ENCODE results near the gene CLEC17A. TPM values are rescaled to one million over a fixed set of nuclear protein-coding genes. Genes with fewer than 3 reads are reported as not detected.

CLEC17A gene
- total and polyA plus RNA-seq, 2 of the 8 experiments (the other 6 are each of a cell fraction or from before 2014, with no cell fraction given): not detected

DNA sequence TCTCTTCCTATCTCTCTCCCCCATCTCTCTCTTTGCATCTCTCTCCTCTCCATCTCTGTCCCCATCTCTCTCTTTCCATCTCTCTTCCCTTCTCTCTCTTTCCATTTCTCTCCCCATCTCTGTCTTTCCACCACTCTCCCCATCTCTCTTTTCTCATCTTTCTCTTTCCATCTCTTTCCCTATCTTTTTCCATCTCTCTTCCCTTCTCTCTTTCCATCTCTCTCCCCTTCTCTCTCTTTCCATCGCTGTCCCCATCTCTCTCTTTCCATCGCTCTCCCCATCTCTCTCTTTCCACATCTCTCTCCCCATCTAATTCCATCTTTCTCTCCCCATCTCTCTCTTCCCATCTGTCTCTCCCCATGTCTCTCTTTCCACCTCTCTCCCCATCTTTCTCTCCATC is 67.3 kb downstream of the CLEC17A start:
- no peak overlapping the region for H3K9ac ChIP-seq (replicated peaks in 1 of 4; ENCODE audit: extremely low read depth in 1 of 4, low read depth in 3 of 4, low read length in 3 of 4)
- no peak overlapping the region for H3K56ac ChIP-seq (replicated peaks; ENCODE audit: insufficient read length, low read depth, low read length)
- H3K9me3 ChIP-seq (ENCODE audit: insufficient read depth in 2 of 2, low read depth in 1 of 2, low read length in 1 of 2): peaks cover 32 to 41% of the 10 kb centered on the region in 2 experiments
- 68 to 100% methylated on average over 2 of the region's 2 CpGs for WGBS, 2 experiments (ENCODE audit: extremely low coverage in 1 of 2, insufficient coverage in 1 of 2, insufficient read length in 1 of 2, insufficient replicate concordance in 2 of 2, low coverage in 1 of 2, low lambda C conversion rate in 2 of 2, missing lambda C conversion rate in 1 of 2)
- DNase-seq (ENCODE audit: low read depth in 1 of 2, low spot score in 2 of 2) (no peak), FAIRE-seq (no peak)
- no peak overlapping the region for H2BK120ac ChIP-seq (replicated peaks; ENCODE audit: low read depth, low read length)
- TF ChIP-seq MAFK (IDR thresholded peaks at IDR 0.05; ENCODE audit: low read depth, low read length) (no peak), RNF2 (IDR thresholded peaks at IDR 0.05; ENCODE audit: borderline replicate concordance, low read depth, low read length, missing control alignments, poor library complexity, severe bottlenecking) (no peak), GABPA (IDR thresholded peaks at IDR 0.05; ENCODE audit: borderline replicate concordance, insufficient read depth, low read length) (no peak), EGR1 (IDR thresholded peaks at IDR 0.05; ENCODE audit: borderline replicate concordance, low read depth, low read length) (no peak), RXRA (IDR thresholded peaks at IDR 0.05; ENCODE audit: insufficient read depth, low read depth, low read length) (no peak), SAP30 (IDR thresholded peaks at IDR 0.05; ENCODE audit: insufficient read depth, insufficient replicate concordance, low read length) (no peak), KDM4A (IDR thresholded peaks at IDR 0.05; ENCODE audit: low read depth, low read length, severe bottlenecking) (no peak)
- H3K14ac ChIP-seq (ENCODE audit: insufficient read length): no peak overlapping the region
- H3K27me3 ChIP-seq (replicated peaks in 1 of 4; ENCODE audit: control insufficient read depth in 3 of 4, extremely low read depth in 1 of 4, insufficient read depth in 3 of 4, low read length in 3 of 4): no peaks in the 10 kb centered on the region
- no peak overlapping the region for H2BK20ac ChIP-seq (ENCODE audit: low read length)
- H2BK15ac ChIP-seq (ENCODE audit: low read length): no peak overlapping the region
- H2AFZ ChIP-seq (ENCODE audit: low read length): no peak overlapping the region
- POLR2A ChIA-PET (ENCODE audit: partially characterized antibody): no interaction called here
- no peak overlapping the region for H3K18ac ChIP-seq (ENCODE audit: extremely low read depth, low read length)
- no peaks in the 10 kb centered on the region for H3K36me3 ChIP-seq (ENCODE audit: control insufficient read depth in 2 of 4, insufficient read depth in 4 of 4, low read length in 3 of 4)
- CTCF ChIA-PET (ENCODE audit: partially characterized antibody): no interaction called here
- H3K4ac ChIP-seq (replicated peaks; ENCODE audit: insufficient read length, low read depth, low read length): no peak overlapping the region
- no peak overlapping the region for H3K4me2 ChIP-seq (ENCODE audit: insufficient read depth in 1 of 2, low read depth in 2 of 2, low read length in 2 of 2)
- H3K23me2 ChIP-seq (ENCODE audit: low read depth, low read length): peaks cover 3% of the 10 kb centered on the region; the same call in 1 of the 2 replicates
- H3K27ac ChIP-seq (ENCODE audit: low read depth, low read length): no peak overlapping the region
- H2BK5ac ChIP-seq (ENCODE audit: low read depth, low read length): no peak overlapping the region
- no peak overlapping the region for H4K91ac ChIP-seq (replicated peaks; ENCODE audit: insufficient read length, low read length)
- H4K20me1 ChIP-seq (replicated peaks in 1 of 2; ENCODE audit: control insufficient read depth in 1 of 2, insufficient read depth in 2 of 2, low read length in 2 of 2): no peaks in the 10 kb centered on the region
- no peaks in the 10 kb centered on the region for H3K4me1 ChIP-seq (replicated peaks in 1 of 4; ENCODE audit: control insufficient read depth in 3 of 4, insufficient read depth in 4 of 4, low read length in 3 of 4)
- no peak overlapping the region for H2BK12ac ChIP-seq (ENCODE audit: low read depth, low read length)
- H3K79me1 ChIP-seq (ENCODE audit: low read depth, low read length): no peaks in the 10 kb centered on the region
- H4K5ac ChIP-seq (ENCODE audit: insufficient read length, low read depth, low read length): no peak overlapping the region
- H3K23ac ChIP-seq (ENCODE audit: insufficient read length): no peak overlapping the region
- no peak overlapping the region for H2AK5ac ChIP-seq (ENCODE audit: low read depth, low read length)
- H4K8ac ChIP-seq (ENCODE audit: extremely low read depth, insufficient read depth, low read length): no peak overlapping the region
- no peaks in the 10 kb centered on the region for H3K79me2 ChIP-seq (ENCODE audit: control insufficient read depth in 1 of 2, insufficient read depth in 2 of 2, low read length in 2 of 2)
- H3K4me3 ChIP-seq (ENCODE audit: extremely low read depth in 1 of 4, insufficient read depth in 2 of 4, low read depth in 3 of 4, low read length in 4 of 4): no peak overlapping the region
